ENCODE results near the gene CEP170B.
A peak's percentile ranks its signal among the peaks of the same experiment; 100 is the strongest.
"Not testable (repeated sequence)": the region's sequence is repeated elsewhere in the genome, so short reads cannot be mapped to it uniquely, and the experiment has no call there.

CEP170B gene

DNA sequence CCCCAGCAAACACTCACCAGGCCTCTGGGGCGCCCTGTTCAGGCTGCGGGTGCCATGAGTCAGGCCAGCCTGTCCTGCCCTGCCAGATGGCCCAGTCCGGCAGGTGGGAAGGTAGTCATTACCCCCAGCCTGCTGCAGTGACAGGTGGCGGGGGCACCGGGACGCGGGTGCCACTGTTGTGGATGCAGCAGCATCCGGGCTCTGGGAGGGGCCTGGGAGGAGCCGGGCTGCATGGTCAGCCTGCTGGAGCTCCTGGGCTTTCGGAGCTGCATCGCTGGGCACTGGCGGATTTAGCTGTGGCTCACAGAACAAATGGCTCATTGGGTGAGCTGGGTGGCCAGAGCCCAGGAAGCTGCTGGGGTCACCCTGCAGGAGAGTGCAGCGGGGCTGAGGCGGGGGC is 13.5 kb downstream of the CEP170B start:
- no peak for DNase-seq (ENCODE audit: low read depth in 3 of 3)

DNA sequence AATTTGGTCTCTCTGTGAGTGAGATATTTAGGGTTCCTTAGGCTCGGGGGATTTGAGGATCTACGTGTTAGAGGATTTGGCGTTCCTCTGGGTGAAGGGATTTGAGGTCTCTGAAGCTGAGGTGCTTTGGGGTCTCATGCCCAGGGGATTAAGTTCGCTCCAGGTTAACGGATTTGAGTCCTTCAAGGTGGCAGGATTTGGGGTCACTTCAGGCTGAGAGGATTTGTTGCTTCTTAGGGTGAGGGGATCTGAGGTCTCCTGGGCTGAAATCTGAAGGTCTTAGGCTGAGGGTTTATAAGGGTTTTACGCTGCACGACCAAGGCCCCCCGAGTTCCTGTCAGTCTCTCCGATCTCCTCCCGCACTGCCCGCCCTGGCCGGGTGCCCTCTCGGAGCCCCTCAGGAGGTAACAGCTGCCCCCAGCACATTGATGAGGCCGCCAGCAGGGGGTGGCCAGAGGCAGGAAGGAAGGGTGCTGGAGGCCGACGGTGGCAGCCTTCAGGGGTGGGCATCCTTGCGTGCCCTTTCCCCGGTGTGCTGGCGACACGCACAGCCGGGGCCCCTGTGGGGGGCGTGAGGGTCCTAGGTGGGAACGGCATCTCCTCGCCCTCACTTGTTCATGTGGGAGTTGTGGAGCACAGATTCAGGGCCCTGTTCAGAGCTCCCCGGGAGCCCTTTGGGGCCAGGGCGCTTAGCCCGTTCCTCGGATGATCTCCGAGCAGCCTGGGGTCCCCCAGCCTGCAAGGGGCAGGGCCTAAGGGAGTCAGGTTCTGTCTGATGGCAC is 14.3 kb downstream of the CEP170B start:
- no peak for DNase-seq (ENCODE audit: low read depth in 3 of 3)

DNA sequence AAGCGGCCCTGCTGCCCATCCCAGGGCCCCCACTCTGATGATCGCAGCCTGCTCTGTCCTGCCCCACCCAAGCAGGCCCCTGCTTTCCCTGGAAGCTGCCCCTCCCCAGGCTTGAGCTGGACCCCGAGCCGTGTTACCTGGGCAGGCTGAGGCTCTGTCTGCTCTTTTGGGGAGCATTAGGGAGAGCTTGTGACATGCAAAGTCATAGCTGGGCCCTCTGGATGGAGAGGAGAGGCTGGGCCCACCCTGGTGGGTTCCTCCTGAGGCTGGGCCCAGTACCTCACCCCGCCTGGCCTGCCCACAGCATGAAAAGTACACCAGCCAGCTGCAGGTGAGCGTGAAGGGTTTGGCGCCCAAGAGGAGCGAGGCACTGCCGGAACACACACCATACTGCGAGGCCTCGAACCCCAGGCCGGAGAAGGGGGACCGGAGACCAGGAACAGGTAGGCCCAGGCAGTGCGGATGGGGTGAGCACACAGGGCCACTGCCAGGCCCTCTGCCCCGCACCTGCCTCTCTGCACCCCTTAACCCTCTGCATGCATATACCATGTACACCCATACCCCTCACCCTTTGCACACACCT is 15.0 kb downstream of the CEP170B start:
- DNase-seq (ENCODE audit: low read depth in 3 of 3) = no peak

DNA sequence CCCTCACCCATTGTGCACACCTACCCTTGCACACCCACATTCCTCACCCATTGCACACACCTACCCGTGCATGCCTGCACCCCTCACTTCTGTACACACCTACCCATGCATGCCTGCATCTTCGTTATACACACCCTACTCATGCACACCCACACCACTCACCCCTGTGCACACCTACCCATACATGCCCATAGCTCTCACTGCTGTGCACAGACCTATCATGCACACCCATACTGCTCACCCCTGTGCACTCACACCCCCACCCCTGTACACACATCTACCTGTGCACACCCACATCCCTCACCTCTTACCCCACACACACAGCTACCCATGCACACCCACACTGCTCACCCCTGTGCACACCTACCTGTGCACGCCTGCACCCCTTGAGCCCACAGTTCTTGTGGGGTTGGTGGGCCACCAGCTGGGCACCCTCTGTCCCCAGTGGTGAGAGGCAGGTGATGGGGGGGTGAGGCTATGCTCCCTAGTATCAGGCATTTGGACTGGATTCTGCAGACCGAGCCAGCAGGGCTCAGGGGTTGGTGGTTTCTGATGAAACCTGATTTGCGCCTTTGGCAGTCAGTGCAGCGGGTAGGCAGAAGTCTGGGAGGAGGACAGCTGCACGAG is 15.6 kb downstream of the CEP170B start:
- DNase-seq (ENCODE audit: low read depth in 3 of 3) = no peak

DNA sequence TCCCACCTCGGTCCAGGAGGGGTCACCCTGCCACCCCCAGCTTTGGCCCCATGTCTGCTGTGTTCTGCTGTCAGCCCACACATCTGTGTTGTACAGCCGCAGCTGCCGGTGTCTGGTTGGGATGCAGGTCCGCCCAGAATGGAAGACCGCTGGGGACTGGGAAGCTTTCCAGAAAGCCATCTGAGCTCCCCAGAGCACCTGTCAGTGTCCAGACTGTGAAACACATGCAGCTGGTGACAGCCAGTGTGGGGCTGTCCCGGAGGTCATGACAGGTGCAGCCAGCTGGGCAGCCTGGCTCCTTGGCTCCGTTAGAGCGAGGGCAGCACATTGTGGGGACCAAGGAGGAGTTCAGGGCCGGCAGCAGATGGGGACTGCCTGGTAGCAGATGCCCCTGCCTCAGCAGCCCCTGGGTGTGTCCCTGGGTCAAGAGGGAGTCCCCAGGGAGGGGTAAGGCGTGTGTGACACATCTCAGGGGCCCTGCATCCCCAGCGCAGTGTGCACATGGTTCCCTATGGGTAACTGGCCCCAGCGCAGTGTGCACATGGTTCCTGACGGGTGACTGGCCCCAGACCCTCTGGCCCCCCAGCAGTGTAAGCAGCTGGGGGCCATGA is 16.4 kb downstream of the CEP170B start:
- no peak for DNase-seq (ENCODE audit: low read depth in 3 of 3)

DNA sequence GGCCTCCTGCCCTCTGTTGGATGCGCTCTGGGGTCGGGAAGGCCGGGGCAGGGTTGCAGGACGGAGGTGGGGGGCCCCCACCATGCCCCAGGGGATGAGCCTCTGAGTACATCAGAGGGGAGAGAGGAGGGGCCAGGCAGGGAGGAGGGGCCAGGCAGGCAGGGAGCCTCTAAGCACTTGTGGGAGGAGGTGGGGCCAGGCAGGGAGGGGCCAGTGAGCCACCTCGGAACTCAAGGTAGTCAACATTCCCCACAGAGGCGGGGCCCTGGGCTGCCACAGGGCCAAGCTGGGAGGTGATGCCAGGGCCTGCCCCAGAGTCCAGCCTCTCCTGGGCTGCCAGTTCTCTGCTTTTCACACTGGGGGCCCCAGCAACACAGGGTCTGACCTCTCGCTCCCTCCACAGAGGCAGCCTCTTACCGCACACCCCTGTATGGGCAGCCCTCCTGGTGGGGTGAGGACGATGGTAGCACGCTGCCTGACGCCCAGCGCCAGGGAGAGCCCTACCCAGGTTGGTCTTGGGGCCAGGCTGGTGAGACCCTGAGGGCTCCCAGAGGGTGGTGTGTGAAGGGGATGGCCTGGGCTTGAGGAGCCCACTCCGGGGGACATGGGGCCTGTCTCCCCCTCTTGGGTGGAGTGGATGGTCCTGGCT is 17.4 kb downstream of the CEP170B start:
- DNase-seq (ENCODE audit: low read depth in 3 of 3) = peak in 1 of 3 experiments; percentile 27

DNA sequence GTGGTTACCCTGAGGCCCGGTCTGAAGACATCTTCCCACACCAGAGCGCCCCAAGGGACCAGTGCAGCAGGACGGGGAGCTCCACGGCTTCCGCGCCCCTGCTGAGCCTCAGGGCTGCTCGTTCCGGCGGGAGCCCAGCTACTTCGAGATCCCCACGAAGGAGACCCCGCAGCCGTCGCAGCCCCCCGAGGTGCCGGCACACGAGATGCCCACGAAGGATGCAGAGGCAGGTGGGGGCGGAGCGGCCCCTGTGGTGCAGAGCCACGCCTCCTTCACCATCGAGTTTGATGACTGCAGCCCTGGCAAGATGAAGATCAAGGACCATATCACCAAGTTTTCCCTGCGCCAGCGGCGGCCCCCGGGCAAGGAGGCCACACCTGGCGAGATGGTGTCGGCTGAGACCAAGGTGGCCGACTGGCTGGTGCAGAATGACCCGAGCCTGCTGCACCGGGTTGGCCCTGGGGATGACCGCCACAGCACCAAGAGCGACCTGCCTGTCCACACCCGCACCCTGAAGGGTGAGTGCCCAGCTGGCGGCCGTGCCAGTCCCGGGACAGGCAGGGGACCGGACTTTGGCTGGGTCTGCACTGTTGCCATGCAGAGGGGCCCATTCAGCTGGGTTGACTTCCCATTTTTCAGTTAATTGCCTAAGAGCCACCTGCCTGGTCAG is 18.1 kb downstream of the CEP170B start:
- no peak for DNase-seq (ENCODE audit: low read depth in 3 of 3)

DNA sequence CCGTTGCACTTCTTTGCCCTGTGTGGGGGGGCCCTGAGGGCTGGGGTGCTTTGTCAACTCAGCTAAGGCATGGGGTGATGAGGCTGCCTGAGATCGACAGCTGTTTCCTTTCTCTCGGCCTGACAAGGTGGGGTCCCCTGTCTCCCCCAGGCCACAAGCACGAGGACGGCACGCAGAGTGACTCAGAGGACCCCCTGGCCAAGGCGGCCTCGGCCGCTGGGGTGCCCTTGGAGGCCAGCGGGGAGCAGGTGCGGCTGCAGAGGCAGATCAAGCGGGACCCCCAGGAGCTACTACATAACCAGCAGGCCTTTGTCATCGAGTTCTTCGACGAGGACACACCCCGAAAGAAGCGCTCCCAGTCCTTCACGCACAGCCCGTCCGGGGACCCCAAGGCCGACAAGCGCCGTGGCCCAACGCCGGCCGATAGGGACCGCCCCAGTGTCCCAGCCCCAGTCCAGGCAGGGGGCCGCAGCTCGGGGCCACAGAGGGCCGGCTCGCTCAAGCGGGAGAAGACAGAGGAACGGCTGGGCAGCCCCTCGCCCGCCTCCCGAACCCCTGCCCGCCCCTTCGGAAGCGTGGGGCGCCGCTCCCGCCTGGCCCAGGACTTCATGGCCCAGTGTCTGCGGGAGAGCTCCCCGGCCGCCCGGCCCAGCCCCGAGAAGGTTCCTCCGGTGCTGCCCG is 18.8 kb downstream of the CEP170B start:
- DNase-seq (ENCODE audit: low read depth in 3 of 3) = no peak

DNA sequence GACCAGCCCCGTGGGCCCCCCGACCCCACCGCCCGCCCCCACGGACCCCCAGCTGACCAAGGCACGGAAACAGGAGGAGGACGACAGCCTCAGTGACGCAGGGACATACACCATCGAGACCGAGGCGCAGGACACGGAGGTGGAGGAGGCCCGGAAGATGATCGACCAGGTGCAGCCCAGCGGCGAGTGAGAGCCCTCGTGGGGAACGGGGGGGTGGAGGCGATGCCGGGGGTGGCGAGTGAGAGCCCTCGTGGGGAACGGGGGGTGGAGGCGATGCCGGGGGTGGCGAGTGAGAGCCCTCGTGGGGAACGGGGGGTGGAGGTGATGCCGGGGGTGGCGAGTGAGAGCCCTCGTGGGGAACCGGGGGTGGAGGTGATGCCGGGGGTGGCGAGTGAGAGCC is 19.3 kb downstream of the CEP170B start:
- DNase-seq (ENCODE audit: low read depth in 3 of 3) = not testable (repeated sequence)

DNA sequence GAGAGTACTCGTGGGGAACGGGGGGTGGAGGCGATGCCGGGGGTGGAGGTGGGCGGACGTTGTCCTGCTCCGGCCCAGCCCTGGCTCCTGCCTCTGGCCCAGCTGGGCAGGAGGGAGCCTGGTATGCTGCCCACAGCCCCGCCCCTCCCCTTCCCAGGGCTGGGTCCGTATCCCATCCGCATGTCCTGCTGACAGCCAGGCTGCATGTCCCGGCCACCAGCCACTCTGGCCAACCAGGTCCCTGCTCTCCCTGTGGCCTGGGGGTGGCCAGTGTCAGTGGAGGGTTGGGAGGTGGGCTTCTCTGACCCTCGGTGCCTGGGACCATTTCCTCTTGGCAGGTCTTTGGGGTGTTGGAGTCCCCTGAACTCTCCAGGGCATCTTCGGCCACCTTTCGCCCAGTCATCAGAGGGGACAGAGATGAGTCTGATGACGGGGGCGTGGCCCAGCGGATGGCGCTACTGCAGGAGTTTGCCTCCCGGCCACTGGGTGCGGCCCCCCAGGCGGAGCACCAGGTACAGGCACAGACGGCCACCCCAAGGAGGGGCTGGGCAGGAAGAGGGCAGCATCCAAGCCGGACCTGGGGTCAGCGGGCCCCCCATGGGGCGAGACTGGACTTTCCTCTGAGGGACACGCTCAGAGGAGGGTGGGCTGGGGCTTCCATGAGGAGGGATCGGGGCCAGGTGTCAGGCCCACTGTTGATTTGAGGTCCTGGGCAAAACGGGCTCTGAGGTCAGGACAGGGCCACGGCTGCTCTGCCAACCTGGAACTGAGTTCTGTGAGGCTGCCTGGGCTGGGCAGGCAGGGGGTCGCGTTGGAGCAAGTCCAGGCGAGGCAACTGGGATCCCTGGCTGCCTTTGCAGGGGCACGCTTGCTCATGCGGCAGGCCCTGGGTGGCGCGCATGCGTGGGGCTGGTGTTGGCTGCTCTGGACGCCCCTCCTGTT is 20.2 kb downstream of the CEP170B start:
- DNase-seq (ENCODE audit: low read depth in 3 of 3) = no peak

DNA sequence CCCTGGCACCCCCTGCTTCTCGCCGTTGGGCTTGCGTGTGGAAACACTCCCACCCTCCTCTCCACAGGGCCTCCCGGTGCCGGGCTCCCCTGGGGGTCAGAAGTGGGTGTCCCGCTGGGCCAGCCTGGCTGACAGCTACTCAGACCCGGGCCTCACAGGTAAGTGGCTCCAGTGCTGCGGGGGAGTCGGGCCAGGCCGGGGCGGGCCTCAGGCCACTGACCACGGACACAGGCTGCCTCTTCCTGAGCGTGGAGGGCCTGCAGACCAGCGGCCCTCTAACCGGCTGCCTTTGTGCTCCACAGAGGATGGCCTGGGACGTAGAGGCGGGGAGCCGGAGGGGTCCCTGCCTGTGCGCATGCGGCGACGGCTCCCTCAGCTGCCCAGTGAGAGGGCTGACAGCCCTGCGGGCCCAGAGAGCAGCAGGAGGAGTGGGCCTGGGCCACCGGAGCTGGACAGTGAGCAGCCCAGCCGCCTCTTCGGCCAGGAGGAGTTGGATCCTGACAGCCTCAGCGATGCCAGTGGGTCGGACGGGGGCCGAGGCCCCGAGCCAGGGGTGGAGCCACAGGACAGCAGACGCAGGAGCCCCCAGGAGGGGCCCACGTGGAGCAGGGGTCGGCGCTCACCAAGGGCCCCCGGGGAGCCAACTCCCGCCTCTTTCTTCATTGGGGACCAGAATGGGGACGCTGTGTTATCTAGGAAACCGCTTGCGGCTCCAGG is 21.1 kb downstream of the CEP170B start:
- no peak for DNase-seq (ENCODE audit: low read depth in 3 of 3)

DNA sequence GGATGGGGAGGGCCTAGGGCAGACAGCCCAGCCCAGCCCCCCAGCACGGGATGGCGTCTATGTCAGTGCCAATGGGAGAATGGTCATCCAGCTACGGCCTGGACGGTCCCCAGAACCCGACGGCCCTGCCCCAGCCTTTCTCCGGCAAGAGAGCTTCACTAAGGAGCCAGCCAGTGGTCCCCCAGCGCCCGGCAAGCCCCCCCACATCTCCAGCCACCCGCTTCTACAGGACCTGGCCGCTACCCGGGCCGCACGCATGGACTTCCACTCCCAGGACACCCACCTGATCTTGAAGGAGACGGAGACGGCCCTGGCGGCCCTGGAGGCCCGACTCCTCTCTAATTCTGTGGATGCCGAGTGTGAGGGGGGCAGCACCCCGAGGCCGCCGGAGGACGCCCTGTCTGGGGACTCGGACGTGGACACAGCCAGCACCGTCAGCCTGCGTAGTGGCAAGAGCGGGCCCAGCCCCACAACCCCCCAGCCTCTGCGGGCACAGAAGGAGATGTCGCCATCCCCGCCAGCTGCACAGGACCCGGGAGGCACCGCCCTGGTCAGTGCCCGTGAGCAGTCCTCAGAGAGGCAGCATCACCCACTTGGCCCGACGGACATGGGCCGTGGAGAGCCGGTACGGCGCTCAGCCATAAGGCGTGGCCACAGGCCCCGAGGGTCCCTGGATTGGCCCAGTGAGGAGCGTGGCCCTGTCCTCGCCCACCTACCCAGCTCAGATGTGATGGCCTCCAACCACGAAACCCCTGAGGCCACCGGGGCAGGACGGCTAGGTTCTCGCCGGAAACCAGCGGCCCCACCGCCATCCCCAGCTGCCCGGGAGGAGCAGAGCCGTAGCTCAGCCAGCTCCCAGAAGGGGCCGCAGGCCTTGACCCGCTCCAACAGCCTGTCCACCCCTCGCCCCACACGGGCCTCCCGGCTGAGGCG is 21.9 kb downstream of the CEP170B start:
- DNase-seq (ENCODE audit: low read depth in 3 of 3) = no peak

DNA sequence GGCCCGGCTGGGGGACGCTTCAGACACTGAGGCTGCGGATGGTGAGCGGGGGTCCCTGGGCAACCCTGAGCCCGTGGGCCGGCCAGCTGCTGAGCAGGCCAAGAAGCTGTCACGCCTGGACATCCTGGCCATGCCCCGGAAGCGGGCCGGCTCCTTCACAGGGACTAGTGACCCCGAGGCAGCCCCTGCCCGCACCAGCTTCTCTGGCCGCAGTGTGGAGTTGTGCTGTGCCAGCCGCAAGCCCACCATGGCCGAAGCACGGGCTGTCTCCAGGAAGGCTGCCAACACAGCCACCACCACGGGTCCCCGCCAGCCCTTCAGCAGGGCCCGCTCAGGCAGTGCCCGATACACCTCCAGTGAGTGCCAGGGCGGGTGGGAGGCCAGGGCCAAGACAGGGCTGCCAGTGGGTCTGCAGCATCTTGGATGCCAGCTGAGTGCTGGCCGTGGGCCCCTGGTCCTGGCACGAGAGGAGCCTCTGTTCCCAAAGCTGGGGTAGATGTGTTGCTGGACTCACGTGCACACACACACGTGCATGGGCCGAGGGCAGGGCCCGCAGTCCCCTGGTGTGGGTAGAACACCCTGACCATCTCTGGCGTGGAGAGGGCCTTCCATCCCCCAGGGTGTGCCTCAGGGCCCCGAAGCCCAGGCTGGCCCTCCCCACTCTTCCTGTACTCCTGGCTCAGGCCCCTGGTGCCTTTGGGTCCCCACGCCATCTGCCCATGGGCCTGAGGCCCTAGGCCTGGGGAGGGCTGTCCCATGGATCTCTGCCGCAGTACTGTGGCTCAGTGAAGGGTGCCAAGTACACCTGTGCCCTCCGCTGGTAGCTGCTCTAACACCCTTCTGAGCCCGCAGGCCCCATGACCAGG is 22.8 kb downstream of the CEP170B start:
- no peak for DNase-seq (ENCODE audit: low read depth in 3 of 3)

DNA sequence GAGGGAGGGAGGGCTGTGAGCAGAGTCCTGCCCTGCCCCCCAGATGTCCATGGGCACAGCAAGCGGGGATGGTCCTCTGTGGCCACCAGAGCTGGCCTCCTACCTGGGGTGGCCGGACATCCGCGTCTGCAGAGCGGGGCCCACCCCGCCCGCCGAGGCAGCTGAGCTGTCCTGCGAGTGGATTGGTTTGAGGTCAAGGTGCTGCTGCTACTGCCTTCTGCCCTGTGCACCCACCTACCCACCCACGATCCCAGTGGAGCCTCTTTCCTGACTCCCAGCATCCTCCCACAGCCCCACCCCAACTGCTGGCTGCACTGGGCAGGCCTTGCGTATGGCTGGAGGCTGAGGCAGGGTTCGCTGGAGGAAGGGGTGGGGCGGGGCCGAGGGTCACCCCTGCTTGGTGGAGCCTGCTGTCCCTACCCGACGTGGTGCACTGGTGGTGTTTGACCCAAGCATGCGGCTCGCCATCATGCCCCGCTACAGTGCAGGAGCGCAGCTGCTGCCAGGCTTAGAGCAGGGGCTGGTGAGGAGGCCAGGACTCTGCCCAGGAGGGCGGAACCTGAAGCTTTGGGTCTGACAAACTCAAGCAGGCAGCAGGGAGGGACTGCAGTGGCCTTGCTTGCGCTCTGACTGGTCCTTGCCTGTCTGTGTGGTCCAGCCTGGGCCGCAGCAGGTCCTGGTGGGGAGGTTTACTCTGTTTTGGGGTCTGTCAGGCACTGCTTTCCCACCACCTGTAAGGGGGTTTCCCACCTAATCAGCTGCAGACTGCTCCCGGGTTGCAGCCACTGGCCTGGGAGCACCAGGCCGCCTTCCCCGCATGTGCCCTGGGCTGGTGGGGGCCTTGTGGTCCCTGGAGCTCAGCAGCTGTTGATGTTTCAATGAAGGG is 23.7 kb downstream of the CEP170B start:
- DNase-seq (ENCODE audit: low read depth in 3 of 3) = no peak

DNA sequence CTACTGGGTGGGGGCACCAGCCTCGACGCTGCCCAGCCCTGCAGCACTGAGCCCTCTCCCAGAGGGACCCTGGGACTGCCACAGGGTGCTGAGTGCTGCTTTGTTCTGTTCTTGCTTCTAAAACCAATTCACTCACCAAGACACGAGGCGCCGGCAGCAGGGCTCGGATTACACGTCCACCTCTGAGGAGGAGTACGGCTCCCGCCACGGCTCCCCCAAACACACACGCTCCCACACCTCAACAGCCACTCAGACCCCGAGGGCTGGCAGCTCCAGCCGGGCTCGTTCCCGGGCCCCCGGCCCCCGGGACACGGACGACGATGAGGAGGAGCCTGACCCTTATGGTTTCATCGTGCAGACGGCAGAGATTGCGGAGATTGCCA is 24.3 kb downstream of the CEP170B start:
- DNase-seq (ENCODE audit: low read depth in 3 of 3) = no peak

DNA sequence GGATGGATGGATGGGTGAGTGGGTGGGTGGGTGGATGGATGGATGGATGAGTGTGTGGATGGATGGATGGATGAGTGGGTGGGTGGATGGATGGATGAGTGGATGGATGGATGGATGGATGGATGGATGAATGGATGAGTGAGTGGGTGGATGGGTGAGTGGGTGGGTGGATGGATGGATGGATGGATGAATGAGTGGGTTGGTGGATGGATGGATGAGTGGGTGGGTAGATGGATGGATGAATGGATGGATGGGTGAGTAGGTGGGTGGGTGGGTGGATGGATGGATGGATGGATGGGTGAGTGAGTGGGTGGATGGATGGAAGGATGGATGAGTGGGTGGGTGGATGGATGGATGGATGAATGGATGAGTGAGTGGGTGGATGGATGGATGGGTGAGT is 25.2 kb downstream of the CEP170B start:
- not testable (repeated sequence) for DNase-seq (ENCODE audit: low read depth in 3 of 3)
